ENCODE results near the gene PIGS.

PIGS gene

GRCh38 chr17:28552176-28552999 lies 18.9 kb downstream of the PIGS start, which contains the start of gene UNC119:
Gene UNC119, minus strand, starts transcription at chr17:28552624. Its CDS starts 67 bp downstream, at chr17:28552557.
- no peak within 1 kb of the TSS for H3K27ac ChIP-seq
- in situ Hi-C loops (cut with HindIII; ENCODE audit: low pct_ligation_motif_present, low sequenced_read_pairs): no loop called here

DNA sequence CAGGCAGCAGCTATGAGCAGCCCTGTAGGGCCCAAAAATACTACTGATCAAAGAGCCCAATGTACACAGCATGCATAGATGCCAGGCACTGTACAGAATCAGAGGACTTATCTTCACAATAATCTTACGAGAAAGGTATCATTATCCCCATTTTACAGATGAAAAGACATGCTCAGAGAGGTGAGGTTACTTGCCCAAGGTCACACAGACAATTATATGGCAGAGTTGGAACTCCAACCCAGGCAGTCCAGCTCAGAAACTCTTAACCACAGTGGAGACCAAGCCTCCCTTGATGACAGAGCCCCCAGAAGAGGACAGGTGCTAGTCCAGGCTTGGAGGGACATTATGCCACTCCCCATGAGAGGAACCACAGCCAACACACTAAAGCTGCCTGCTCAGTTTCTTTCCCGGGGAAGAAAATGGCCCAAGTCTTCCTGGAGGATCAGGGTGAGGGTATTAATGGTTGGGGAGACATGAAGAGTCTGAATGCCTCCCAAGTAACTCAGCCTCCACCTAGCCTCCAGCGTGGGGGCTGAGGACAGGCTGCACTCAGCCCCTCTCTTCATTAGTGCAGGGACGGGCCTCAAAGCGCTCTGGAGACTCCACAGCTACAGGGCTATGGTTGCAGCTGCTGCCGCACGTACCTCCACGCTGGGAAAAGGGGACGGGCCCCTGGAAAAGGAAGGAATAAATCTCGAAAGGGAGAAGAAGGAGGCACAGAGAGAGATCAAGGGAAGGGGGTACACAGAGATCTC lies 19.7 kb downstream of the PIGS start:
- Histone ChIP-seq H3K4me3 (ENCODE audit: low read depth, low read length) (peak overlapping the region; percentile 67), H3K27me3 (replicated peaks) (no peaks in the 10 kb centered on the region), H3K27ac (no peak overlapping the region), H3K36me3 (replicated peaks) (peaks cover 30% of the 10 kb centered on the region)
- no peak for DNase-seq
- TF ChIP-seq CTCF (IDR thresholded peaks at IDR 0.05; ENCODE audit: low read depth, low read length, missing control alignments): no peak
- in situ Hi-C loops (cut with HindIII; ENCODE audit: low pct_ligation_motif_present, low sequenced_read_pairs): no loop called here

More at GRCh38 chr17:28552176-28552999, 18.9 kb downstream of the PIGS start, which contains the start of gene UNC119:
- Histone ChIP-seq H3K4me3 (ENCODE audit: low read depth, low read length) (peak within 1 kb of the TSS; percentile 67), H3K36me3 (replicated peaks) (peaks cover 34% of the 10 kb centered on the region), H3K27me3 (replicated peaks) (no peaks in the 10 kb centered on the region)
- no peak for TF ChIP-seq CTCF (IDR thresholded peaks at IDR 0.05; ENCODE audit: low read depth, low read length, missing control alignments)
- DNase-seq: peak; percentile 35

- H3K36me3 ChIP-seq (replicated peaks): peaks cover 22% of the 10 kb centered on the region
- no peak for DNase-seq
Observed at GRCh38 chr17:28550858-28551257, 20.5 kb downstream of the PIGS start.

DNA sequence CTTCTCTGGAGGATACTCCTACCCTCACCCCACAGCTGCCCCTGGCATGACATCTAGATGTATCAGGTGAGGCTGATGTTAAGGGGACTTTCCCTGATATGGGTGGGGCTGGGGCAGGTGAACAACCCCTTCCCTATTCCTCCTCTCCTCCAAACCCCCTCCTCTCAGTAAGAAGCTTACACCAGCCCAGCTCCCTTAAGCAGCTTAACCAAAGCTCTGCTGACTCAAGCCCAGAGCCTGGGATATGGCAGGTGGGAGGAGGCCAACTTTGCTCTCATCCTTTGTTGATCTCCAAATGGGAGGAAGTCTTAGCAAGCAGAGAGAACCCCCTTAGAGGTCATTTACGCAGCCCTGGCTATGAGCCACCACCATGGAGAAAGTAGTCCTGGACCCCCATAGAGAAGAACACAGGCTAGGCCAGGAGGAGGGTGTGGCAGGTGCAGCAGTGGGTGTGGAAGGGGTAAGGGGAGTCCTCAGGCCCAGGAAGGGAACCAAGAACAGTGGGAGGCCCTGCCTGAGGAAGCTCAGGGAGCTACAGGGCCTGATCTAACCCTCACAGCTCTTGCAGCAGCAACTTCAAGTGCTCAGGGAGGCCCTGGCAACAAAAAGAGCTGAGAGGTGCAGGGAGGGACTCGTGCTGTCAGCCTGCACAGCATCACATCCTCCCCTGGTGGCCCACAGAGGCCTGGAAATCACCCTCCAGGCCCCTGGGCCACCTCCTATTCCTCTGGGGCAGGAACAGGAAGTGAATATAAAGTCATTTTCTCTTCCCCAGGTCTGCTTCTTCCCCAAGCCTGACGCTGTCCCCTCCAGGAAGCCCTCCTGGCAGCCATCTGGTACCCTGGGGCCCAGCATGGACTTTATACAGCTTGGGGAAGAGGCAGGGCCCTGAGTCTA lies 21.8 kb downstream of the PIGS start:
- DNase-seq: no peak

More at GRCh38 chr17:28550858-28551257, 20.5 kb downstream of the PIGS start:
- Histone ChIP-seq H3K4me3 (ENCODE audit: low read depth, low read length) (no peak overlapping the region), H3K27me3 (replicated peaks) (no peaks in the 10 kb centered on the region), H3K27ac (no peak overlapping the region)
- in situ Hi-C loops (cut with HindIII; ENCODE audit: low pct_ligation_motif_present, low sequenced_read_pairs): no loop called here
- no peak for TF ChIP-seq CTCF (IDR thresholded peaks at IDR 0.05; ENCODE audit: low read depth, low read length, missing control alignments)

More for the DNA sequence above, 21.8 kb downstream of the PIGS start:
- TF ChIP-seq CTCF (IDR thresholded peaks at IDR 0.05; ENCODE audit: low read depth, low read length, missing control alignments): no peak
- H3K4me3 ChIP-seq (ENCODE audit: low read depth, low read length): no peak overlapping the region
- in situ Hi-C loops (cut with HindIII; ENCODE audit: low pct_ligation_motif_present, low sequenced_read_pairs): no loop called here
- H3K27ac ChIP-seq: no peak overlapping the region
- H3K36me3 ChIP-seq (replicated peaks): peaks cover 10% of the 10 kb centered on the region
- no peaks in the 10 kb centered on the region for H3K27me3 ChIP-seq (replicated peaks)

All from brain microvascular endothelial cell (primary cell).